Measurements from ENCODE around the gene TECPR1.

The TECPR1 gene

DNA sequence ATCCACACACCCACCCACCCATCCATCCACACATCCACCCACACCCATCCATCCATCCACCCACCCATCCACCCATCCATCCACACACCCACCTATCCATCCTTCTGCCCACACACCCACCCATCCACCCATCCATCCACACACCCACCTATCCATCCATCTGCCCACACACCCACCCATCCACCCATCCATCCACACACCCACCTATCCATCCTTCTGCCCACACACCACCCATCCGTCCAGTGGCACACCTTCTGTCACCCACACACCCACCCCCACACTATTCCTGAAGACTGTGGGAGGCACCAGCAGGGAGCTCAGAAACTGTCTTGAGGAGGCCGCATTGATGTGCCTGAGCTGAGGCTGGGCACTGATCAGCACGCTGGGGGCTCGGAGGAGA lies 9.1 kb downstream of the TECPR1 start:
- DNase-seq = no peak

DNA sequence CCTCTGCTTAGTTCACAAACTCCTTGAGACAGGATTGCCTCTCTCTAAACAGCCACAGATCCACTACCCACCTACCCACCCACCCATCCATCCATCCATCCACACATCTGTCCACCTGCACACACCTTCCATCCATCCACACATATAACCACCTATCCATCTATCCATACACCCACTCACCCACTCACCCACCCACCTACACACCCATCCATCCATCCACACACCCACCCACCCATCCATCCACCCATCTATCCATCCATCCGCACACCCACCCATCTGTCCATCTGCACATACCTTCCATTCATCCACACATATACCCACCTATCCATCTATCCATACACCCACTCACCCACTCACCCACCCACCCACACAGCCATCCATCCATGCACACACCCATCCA lies 9.7 kb downstream of the TECPR1 start:
- no peak for DNase-seq

GRCh38 chr7:98241674-98242241 lies 10.3 kb downstream of the TECPR1 start:
- DNase-seq = no peak

DNA sequence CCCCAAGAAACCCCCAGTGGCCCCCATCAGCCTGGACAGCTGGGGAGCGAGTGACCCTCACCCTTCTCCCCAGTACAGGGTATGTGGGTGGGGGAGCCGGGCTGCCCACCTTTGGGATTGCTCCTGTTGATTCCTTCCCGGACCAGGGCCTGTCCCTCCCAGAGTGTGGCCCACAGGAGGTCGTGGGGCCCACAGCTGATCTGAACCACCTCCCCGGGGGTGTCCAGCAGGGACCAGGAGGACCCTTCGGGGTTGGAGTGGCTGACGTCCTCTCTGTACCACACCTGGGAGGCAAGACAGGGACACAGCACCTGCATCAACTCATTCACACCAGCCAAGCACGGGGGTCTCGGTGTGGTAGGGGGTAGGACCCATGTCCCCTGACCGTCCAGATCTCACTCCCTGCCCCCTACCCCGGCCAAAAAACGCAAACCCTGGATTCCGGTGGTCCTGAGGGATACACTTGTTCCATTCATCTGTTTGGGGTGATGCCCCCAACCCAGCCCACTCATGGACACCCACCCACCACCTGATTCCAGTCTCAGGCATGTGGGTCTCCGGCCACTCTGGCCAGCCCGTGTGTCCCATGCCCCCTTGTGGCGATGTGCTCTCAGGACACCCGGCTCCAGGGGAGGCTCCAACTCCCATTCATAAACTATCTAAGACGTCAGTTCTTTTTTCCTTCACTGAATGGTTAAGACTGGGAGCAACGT lies 10.9 kb downstream of the TECPR1 start:
- no peak for DNase-seq

DNA sequence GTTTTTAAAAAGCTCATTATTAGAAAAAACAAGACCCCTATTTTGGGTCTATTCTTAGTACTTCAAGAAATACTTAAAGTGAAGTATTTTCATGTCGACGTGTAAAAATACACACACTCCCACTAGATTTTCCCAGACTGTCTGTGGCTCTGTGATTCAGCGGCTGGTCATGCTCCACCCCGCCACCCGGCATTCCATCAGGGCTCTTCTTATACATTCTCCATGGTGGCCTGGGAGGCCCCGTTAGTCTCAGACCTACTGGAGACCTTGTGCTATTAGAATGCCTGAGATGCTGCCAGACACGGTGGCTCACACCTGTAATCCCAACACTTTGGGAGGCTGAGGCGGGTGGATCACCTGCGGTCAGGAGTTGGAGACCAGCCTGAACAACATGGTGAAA lies 13.1 kb downstream of the TECPR1 start:
- peak; percentile 37 for DNase-seq

GRCh38 chr7:98238076-98238475 lies 14.0 kb downstream of the TECPR1 start:
- no peak for DNase-seq

DNA sequence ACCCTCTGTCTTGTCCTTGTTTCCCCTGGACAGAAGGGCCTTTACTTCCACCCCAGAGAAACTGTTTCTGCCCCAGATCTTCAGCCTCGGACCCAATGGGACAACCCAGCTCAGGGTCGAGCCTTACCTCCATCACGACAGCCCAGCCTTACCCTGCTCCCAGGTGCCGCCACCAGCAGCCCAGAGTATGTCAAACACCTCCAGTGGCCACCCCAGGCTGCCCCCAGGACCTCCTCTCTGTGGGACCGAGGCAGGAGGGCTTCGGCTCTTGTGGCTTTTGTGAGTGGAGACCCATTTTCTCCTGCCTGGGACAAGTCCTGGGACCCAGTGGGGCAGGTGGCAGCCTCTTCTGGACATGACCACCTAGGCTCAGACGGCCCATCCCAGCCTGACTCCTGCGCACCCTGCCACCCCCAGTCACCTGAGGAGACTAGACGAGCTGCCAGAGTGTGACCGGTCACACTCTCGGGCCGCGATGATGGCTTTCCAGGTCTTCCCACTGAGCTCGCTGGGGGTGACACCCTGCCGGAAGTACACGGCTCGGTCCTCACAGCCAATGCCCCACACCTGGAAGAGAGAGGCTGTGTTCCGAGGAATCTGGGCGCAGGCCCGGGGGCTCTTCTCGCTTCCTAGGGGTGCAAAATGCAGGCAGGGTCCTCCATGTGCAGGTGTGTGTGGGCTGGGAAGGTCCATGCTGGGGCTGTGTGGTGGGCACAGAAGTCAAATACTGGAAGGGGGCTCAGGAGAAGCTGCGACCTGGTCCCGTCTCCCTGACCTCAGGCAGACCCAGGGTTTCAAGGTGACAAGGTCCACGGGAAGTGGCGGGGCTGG lies 15.5 kb downstream of the TECPR1 start:
- DNase-seq = no peak

- no peak for DNase-seq
Observed at GRCh38 chr7:98235901-98236300, 16.1 kb downstream of the TECPR1 start.

DNA sequence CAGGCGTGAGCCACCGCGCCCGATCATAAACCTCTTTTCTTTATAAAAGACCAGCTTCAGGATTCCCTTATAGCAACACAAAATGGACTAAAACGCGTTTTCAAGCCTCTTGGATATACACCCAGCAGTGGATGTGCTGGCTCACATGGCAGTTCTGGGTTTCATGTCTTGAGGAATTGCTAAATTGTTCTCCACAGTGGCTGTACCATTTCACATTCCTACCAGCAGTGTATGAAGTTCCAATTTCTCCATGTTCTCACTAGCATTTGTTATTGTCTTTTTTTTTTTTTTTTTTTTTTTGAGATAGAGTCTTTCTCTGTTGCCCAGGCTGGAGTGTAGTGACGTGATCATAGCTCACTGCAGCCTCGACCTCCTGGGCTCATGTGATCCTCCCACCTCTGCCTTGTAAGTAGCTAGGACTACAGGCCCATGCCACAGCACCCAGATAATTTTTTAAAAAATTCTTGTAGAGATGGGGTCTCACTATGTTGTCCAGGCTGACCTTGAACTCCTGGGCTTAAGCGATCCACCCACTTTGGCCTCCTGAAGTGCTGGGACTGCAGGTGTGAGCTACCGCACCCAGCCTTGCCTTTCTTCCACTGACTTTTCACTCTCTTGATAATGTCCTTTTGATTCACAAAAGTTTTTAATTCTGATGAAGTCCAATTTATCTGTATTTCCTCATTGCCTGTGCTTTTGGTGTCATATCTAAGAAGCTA lies 17.4 kb downstream of the TECPR1 start:
- no peak for DNase-seq

DNA sequence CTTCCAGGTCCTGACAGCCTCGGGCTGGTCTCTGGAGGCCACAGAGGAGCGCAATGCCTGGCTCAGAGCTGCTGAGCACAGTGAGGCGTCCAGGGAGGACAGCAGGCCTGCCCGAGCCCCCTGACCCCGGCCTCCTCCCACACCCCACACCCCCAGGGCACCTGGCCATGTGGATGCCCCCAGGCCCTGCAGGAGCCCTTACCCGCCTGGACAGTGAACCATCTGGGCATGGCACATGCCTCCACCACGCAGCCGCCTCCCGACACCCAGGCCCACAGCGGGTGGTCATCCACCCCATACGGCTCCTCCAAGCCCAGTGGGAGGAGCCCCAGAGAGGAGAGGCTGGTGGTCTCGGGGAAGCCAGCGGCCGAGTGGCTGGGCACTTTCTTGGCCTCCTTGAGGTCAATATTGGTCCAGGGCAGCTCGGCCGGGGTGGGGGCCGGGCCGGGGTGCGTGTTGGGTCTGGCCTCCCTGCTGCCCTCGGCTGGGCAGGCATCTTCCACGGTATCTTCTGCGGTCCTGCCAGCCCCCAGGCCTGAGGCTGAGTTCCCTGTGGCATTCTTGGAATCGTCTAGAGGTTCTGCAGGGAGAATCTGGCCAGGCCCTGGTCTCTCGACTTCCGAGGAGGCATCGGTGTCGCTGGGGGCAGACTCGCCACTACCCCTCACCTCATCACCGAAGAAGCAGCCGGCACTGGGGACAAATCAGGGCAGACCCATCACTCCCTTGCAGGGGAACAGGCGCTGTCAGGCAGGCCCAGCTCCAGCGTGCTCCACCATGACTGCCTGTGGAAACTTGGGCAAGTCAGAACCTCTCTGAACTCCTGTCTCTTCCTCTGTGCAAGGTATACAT lies 18.6 kb downstream of the TECPR1 start:
- DNase-seq = no peak

DNA sequence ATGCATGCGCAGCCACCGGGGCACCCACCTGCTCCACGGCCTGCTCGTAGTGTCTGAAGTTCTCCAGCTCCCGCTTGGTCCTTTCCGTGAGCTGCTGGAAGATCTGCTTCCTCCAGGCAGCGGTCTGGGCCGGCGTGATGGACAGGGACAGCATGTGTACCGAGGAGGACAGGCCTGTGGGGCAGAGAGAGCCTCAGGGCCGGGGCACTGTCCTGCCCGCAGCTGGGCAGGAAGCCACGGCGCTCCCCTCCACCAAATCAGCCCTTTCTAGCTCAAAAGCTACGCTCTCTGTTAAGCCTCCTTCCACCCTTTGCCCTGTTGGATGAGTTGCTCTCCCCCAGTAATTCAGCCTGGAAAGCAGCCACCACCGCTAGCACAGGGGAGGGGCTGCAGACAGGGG lies 19.2 kb downstream of the TECPR1 start:
- no peak for DNase-seq

- no peak for DNase-seq
Observed at GRCh38 chr7:98232263-98232585, 19.8 kb downstream of the TECPR1 start.

GRCh38 chr7:98231493-98232262 lies 20.4 kb downstream of the TECPR1 start:
- DNase-seq = no peak

DNA sequence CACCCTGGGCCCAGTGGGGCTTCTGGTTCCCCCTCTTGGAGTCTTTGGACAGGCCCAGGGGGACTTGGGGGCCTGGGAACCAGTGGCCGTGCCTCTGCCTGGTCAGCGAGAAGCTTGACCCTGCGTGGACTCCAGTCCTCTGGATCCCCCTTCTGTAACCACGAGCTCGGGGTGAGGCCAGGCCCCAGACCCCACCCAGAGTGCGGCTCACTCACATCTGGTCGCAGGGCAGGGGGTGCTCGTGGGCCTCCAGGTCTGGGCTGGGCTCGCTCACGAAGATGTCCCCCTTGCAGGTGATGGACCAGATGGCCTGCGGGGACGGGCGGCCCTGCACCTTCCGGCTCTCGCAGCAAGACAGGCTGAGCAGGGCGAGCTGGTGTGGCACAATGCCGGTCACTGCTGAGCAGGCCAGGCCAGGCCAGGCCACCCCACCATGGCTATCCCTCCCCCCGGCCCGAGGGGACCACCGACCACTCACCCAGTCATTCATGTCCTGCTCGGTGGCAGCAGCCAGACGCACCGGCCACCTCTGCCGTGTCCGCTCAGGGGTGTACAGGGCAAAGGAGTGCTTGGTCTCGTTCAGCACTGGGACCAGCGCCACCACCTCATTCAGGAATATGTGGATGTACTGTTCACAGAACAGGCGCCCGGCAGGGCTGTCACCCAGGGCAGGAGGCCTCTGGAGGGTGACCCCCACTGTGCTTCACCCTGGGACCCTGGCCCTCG lies 21.1 kb downstream of the TECPR1 start:
- no peak for DNase-seq

DNA sequence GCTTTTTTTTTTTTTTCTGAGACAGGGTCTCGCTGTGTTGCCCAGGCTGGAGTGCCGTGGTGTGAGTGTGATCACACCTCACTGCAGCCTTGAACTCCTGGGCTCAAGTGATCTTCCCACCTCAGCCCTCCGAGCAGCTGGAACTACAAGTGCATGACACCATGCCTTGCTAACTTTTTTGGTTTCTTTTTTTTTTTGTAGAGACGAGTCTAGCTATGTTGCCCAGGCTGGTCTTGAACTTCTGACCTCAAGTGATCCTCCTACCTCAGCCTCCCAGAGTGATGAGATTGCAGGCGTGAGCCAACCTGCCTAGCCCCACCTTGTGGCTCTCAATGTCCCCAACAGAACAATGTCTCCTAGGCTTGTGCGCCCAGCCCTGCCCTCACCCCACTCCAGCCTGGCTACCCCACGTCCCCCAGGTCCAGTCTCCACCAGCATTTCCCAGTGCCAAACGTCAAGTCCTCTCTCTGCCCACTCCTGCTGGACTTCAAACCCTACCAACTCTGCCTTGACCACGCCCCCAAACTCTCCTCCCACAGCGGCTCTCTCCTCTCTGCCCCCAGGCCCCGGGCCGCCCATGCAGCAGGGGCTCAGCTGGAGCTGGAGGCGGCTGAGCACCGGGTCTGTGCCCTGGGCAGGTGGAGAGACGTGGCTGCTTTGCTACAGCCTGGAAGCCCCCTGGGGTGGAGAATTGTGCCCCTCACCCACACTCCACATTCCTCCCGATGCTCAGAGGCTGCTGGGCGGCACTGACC lies 21.9 kb downstream of the TECPR1 start:
- no peak for DNase-seq

DNA sequence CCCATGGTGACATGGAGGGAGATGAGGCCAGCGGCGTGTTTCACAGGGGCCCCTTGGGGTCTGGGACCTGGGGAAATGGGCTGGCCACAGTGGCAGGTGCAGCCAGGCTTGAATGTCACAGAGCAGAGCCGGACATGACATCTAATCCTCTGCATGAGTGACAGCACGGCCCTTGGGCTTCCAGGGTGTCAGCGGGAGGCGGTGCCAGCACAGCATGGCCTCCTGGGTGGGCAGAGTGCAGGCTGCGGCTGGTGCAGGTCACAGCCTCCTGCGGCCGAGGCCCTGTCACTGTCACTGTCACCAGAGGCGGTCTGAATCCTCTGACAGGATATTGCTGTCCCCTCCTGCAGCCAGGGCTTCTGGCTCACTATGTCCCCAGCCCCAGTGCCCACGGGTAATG lies 22.6 kb downstream of the TECPR1 start:
- no peak for DNase-seq

GRCh38 chr7:98228801-98229200 lies 23.2 kb downstream of the TECPR1 start:
- DNase-seq = no peak

GRCh38 chr7:98227939-98228338 lies 24.1 kb downstream of the TECPR1 start:
- DNase-seq = no peak

DNA sequence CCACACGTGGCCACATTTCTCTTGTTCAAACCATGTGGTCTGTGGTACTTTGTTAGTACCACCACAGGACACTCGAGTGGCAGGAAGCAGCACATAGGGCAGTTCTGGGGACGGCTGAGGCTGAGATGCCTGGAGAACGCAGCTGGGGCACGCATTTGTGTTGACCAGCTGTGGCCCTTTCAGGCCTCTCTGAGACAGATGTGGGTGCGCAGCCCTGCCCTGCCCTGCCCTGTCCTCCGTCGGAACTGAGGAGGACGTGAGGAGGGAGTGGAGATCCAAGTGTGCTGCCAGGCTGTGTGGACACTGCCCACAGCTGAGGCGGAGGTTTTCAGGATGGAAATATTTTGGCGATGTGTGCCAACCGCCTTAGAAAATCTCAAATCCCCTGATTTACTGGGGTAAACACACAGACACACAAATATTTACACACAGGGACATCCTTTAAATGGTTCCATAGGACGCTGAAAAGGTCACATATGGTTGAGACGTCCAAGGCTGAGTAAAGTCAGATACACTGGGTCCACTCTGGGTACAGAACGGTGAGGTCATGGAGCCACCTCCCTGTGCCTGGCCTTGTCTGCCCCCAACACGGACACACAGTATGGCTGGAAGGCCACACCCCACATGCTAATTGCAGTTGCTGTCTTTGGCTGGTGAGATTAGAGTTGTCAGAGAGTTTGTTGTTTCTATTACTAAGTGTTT lies 26.0 kb downstream of the TECPR1 start:
- DNase-seq = no peak

All from fibroblast of skin of abdomen (primary cell).